H1 (cell line): ENCODE data around the gene RYK. TPM values are rescaled to one million over a fixed set of nuclear protein-coding genes. Genes with fewer than 3 reads are reported as not detected.

ENCODE experiments used
- CEBPB ChIP-seq: IDR thresholded peaks from 2 replicates; pipeline ENCODE4 v1.6.1; 2012; ENCODE audit warnings: low read depth, low read length
- EP300 ChIP-seq, 2 experiments: IDR thresholded peaks; 1 replicate in 1 of 2; 2 replicates in 1 of 2; pipeline ENCODE4 v1.6.1; 2011 to 2012; ENCODE audit warnings: low read depth in 2 of 2, low read length in 2 of 2, mild to moderate bottlenecking in 2 of 2, borderline replicate concordance in 1 of 2, inconsistent platforms in 1 of 2, moderate library complexity in 1 of 2
- EZH2 ChIP-seq: fragments of 200-600 bp; sonication (generic); IDR thresholded peaks from 2 replicates; pipeline ENCODE4 v1.7.1; 2012; ENCODE audit warnings: low read depth, mild to moderate bottlenecking, moderate library complexity, low read length, inconsistent platforms; ENCODE audit not compliant: severe bottlenecking
- KDM1A ChIP-seq: fragments of 200-600, 300-600 bp; sonication (generic); IDR thresholded peaks from 2 replicates; pipeline ENCODE4 v1.7.1; 2016; ENCODE audit warnings: mild to moderate bottlenecking, low read length, borderline replicate concordance
- RXRA ChIP-seq: IDR thresholded peaks from 2 replicates; pipeline ENCODE4 v1.6.1; 2011; ENCODE audit warnings: low read depth, mild to moderate bottlenecking, low read length, moderate library complexity; ENCODE audit not compliant: insufficient read depth
- TBP ChIP-seq: IDR thresholded peaks from 2 replicates; pipeline ENCODE4 v1.6.1; 2011; ENCODE audit warnings: low read depth, low read length, improper control_type of control experiment
- ZNF274 ChIP-seq: IDR thresholded peaks from 2 replicates; pipeline ENCODE4 v1.7.0; 2012; ENCODE audit warnings: low read length, borderline replicate concordance; ENCODE audit errors: extremely low read depth
- polyA plus RNA-seq, 7 experiments: library from polyadenylated mRNA; depleted of rRNA in 3 of 7; stranded (reverse) in 5 of 7; unstranded in 2 of 7; fragments of >200 nt in 5 of 7; fragments of 200-250 nt in 2 of 7; gene quantifications; 1 replicate in 5 of 7; 2 replicates in 1 of 7; 4 replicates in 1 of 7; pipeline versions ENCODE4 v1.2.1 to v1.2.3, GENCODE V29; 2011 to 2013; ENCODE audit warnings: missing spikeins in 2 of 7, mixed read lengths in 2 of 7
- total RNA-seq: library from RNA; stranded (reverse); fragmentation: NEBNext Ultra II Directional; extraction: Animal tissue kit (Norgen Biotek cat#: 25700); gene quantifications from 2 replicates; pipeline ENCODE4 v1.2.1, GENCODE V29; 2021

The RYK gene
- total and polyA plus RNA-seq, 2 of the 8 experiments (the other 6 are each of a cell fraction or from before 2014, with no cell fraction given) = 30.5 to 63.8 TPM

GRCh38 chr3:134298249-134298648 lies 47.6 kb upstream of the RYK start (continued):
- no peak for TF ChIP-seq RXRA
- no peak for TF ChIP-seq CEBPB
- no peak for TF ChIP-seq EZH2
- TF ChIP-seq ZNF274 = no peak
- TF ChIP-seq KDM1A = no peak
- TF ChIP-seq EP300 (IDR thresholded peaks at IDR 0.05; ENCODE audit: borderline replicate concordance in 1 of 2, low read depth in 2 of 2, low read length in 2 of 2) = no peak
- no peak for TF ChIP-seq TBP
